Left renal cortex interstitium (tissue), 4 donors: Measurements from ENCODE around the gene UBR4. TPM values are rescaled to one million over a fixed set of nuclear protein-coding genes. Genes with fewer than 3 reads are reported as not detected.
"Not testable (repeated sequence)": the region's sequence is repeated elsewhere in the genome, so short reads cannot be mapped to it uniquely, and the experiment has no call there.

ENCODE experiments used
- DNase-seq, 4 donors: peaks; one replicate each; pipeline ENCODE4 v3.0.0-alpha.2; 2013; ENCODE audit warnings: low read depth in 4 of 4, low spot score in 2 of 4, missing footprints in 1 of 4
- polyA plus RNA-seq, 4 donors: library from polyadenylated mRNA; unstranded; fragments of 120-200 nt; gene quantifications; one replicate each; pipeline ENCODE4 v1.2.1, GENCODE V29; 2013; ENCODE audit not compliant: insufficient read length in 4 of 4

UBR4 gene
- polyA plus RNA-seq, 4 donors = 99.6 to 159 (median 126) TPM

DNA sequence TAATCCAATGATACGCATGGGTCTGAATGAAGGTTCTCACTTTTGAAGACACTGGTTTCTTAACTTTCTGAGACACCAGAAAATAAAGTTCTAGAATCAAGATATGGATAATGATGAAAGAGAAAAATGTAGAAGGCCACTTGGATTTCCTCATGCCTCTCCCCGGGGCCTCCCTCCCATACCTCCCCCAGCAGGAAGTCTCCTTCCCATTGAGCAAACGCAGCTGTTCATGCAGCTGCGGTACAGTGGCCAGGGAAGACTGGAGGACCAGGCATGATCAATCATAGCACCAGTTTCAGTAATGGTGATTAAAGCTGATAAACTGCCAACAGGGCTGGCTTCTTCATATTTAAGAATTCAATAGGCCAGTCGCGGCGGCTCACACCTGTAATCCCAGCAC lies 10.9 kb upstream of the UBR4 start:
- peak in 2 of 4 donors; percentile 11 to 32 for DNase-seq

DNA sequence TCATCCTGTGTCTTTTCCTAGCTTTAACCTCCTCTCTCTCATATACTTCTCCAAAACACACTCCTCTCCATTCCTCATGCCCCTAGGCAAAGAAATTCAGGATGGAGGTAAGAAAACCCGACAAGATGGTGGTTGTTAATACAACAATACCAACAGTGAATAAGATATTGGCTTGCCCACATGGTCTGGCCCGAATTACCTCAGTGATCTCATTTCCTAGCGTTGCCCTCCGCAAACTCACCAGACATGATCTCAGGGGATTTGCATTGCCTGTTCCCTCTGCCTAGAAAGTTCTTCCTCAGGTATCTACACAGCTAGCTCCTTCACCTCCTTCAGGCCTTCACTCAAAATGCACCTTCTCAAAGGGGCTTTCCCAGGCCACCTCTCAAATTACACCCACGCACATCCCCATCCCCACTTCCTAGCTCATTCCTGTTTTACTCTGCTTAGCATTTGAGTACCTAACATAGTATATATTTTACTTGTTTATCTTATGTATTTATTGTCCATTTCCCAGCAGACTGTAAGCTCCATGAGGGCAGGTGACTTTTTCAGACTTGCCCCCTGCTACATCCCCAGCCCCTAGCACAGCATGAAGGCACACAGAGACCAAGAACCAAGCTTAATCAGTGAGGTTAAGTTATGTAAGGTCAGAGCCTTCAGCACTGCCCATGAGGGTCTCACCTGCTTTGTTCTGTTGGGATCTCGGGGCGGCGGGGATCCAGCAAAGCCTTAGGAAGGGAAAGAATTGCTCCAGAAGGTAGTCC lies 10.2 kb upstream of the UBR4 start:
- no peak for DNase-seq

DNA sequence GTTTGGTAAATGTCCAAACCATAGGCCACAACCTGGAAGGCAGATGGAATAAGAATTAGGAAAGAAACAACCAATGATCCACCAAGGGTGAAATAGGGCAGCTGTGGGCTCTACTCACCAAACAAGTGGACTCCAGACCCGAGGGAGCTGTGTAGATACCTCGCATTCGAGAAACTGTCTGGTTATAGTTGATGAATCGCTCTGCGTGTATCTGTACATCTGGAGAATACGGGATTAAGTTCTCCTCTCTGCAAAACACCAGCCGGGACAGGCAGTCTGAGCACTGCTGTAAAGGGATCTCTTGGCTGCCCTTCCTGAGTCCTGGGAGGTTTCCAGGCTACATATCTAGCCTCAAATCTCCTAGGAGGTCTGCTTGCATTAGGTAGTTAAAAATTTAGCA lies 9.4 kb upstream of the UBR4 start:
- DNase-seq = no peak

DNA sequence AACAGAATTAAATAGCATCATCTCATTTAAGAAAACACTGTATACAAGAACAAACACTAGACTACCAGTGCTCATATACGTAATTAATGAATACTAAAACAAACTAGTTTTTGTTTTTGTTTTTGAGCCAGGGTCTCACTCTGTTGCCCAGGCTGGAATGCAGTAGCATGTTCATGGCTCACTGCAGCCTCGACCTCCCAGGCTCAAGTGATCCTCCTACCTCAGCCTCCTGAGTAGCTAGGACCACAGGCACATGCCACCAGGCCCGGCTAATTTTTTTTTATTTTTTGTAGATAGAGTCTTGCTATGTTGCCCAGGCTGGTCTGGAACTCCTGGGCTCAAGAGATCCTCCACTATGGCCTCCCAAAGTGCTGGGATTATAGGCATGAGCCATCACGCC lies 6.5 kb upstream of the UBR4 start:
- not testable (repeated sequence) for DNase-seq

DNA sequence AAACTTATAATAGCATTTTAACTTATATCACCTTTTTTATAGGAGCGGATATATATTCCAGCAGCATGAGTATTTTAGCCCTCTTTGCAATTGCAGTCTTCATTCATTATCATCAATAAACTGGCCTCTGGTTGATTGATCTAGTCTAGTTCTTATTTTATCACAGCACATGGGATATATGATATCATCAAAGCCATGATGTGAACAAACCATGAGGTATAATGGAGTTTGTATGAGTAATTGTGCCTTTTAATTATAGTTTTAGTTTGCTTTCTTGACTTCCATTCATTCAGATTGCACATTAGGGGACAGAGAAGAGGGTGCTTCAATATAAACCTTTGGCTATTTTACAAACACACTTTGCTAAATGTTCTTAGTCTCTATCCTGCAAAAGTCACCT lies 3.5 kb upstream of the UBR4 start:
- no peak for DNase-seq

DNA sequence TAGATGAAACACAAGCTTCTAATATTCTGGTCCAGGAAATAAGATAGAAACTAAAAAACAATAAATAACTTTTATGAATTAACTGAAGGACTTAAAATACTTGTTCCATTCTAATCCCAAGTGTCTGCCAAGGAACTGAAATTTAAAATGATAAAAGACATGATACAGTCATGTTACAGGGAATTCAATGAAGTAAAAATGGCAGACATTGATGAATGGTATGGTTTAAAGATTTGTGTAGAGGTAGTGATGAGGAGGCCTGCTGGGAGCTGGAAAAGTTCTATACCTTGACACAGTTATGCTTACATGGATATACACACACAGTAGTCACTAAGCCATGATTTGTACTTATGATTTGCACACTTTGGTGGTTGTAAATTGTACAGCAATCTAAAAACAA lies 2.1 kb upstream of the UBR4 start:
- DNase-seq = no peak

DNA sequence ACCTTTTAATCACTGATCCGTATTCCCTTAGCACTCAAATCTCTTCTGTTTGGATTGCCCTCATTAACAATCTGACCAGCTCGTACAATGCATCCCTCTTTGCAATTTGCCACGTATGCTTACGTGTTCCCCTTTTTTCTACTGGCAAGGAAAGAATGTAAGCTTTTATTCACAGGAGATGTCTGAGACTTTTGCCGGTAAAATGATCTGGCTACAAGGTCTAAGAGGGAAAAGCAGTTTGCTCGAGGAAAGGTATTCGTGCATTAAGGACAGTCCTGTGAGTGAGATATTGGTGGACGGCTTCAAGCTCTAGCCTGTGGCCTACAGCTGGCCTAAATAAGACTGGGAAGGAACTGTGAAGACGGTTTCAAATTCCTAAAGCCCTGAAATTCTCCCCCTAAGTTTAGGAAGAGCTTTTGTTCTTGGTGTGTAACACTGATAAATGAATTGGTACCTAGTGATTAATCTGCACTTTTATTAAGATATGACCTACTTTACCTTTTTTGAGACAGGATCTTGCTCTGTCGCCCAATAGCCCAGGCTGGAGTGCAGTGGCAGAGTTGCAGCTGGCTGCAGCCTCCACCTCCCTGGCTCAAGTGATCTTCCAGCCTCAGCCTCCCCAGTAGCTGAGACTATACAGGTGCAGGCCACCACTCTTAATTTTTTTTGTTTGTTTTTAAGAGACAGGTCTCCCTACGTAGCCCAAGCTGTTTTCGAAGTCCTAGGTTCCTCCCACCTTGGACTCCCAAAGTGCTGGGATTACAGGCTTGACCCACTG lies 895 bp upstream of the UBR4 start:
- no peak for DNase-seq

DNA sequence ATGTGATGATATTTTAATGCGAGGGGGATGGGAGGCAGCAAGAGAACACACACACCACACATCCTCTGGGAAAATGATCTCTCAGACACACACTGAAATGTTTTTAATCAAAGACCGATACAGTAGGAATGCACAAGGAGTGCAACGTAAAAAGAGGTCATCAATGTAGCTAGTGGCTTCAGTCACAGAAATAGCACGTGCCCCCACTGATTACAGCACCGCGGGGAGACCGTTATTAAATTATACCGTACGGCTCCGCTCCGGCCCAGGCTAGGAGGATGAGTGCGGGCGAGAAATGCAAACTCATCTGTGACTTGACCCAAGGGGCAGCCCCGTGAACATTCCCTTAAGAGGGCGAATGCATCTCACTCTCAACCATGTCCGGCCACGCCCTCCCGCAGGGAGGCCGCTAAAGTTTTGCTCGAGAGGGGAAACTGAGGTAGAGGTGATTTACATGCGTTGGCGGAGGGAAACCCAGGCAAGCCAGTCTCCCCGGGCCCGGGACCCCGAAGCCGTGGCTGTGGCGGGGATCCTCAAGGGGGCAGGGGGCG lies 552 bp downstream of the UBR4 start:
- DNase-seq = no peak

DNA sequence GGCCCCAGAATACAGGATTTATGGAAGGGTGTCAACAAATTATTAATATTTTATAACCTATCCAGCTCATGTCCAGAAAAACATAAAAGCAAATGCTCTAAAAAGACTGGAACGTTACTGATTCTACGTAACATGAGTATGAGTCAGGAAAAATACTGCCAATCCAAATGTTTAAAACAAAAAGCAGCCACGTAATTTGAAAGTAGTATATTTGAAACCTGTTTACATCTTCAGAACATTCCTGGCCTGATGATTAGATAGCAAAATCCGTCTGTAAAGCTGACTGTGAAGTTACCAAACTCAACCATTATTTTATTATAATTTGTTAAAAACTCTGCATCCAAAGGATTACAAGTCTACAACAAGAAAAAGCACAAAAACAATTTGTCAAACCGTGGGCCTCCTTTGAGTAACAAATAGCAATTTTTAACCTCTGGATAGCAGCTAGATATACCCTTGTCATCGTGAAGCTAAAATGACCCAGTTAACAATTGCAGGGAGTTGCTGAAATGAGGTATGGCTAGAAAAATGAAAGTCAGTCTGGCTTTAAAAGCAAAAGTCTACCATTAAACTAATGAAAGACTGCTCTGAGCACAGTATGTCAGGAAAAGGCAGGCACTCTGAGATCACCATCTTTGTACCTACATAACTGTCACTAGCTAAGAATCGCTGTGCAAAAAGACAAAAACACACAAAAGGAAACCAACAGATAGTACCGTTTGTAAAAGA lies 1.2 kb downstream of the UBR4 start:
- DNase-seq = peak in 1 of 4 donors; percentile 14

DNA sequence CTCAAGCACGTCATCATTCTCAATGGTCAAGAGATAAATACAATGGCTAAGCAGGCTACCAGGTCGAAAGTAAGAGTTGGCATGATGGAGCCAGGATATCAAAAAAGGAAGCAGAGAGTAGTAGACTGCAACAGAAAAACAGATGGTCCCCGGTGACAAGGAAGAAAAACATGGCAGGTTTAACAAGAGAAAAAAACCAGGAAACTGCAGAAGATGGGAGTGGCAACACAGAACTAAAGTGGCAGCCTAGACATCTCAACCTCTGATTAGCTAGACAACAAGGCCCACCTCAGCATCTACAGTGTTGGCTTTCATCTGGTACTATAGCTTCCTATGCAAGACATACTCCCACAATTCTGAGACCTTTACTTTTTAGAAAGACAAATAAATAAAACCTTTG lies 3.1 kb downstream of the UBR4 start:
- DNase-seq = no peak

DNA sequence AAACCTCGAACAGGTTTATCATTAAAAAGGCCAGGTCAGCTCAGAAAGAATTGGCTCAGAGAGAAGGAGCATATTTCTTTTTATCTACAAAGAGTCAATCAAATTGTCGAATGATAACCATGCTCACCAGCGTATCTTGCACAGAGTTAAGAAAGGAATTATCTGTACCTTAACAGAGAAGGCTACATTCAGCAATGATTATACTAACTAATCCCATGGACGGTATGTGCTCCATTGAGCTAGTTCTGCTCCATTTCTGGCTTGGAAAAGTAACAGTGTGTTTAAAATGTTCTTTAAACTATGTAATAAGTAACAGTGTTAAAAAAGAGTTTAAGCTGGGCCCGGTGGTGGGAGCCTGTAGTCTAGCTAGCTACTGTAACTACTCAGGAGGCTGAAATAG lies 4.2 kb downstream of the UBR4 start:
- no peak for DNase-seq

DNA sequence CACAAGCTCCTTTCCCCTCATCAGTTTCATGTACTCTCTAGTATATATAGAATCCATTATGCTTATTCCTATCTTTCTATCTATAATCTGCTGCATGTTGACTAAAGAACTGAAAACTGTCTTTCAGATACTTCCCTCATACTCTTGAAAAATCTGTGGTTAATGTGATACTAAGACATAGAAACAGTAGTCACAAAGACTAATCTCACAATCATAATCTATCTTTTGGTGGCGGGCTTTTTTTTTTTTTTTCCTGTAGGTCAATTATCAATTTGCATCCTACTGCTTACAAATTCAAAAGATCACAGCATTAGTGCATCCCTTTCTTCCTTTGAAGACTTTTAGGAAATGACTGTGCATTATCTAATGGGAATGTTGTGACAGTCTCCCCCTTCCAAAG lies 4.7 kb downstream of the UBR4 start:
- DNase-seq = no peak

DNA sequence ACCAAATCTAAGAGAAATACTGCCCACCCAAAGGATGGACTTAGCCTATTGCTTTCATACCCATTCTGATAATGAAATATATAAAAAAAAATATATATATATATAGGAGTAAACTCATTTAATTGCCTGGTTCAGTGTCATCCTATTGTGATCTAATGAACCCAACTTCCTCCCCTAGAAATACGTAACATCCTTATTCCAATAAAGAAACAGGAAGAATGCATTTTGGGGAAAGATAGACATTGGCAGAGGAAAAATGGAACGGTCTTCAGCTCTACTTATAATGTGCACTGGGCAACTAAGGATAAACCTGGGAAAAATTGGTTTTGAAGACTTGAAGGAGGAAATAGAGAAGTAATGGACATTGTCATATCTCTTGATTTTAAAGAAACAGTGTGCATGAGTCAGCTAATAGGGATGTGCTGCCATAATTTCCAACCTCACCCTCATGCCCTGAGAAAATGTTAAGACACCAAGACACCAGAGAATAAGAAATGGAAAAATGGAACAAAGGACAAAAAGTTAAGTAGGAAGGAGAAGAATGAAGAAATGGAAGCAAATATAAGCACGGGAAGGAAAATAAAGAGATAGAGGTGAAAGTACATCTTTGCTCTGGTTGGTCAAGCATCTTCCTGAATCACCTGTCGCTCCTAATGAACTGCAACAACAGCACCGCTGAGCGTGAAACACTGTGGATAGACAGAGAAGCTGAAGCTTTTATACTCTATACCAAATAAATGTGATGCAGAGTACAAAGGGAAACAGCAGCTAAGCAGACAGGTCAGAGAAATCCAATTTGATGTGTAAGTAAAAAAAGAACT lies 5.4 kb downstream of the UBR4 start:
- no peak for DNase-seq

DNA sequence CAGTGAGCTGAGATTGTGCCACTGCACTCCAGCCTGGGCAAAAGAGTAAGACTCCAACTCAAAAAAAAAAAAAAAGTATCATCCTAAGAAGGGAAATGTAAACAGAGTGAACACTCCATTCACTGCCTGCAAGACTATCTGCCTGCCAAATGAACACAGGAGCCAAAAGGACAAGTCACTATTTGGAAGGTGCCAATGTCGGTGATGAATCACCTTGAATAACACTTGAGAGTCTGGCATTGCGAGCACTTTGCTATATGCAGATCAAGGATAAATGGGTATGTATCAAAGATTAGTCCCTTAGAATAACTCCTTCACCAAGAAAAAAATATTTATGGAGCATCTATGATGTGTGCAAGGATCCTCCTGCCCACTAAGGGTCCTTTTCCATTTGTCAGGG lies 6.6 kb downstream of the UBR4 start:
- no peak for DNase-seq

DNA sequence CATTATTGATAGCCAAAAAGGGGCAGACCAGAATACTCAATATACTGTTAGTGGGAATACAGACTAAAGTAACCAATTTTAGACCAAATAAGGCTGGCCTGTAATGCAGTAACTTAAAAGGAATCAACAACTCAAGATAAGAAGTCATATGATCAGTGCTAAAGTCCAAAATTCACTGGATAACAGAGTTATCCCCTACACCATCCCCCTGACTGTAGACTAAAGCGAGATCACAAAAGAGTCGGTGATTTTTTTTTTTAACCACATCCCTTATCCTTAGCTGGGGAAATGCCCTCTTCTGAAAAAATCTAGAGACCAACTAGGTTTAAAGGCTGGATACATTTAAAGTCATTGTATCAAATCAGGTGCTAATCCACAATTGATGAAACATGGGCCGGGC lies 7.7 kb downstream of the UBR4 start:
- no peak for DNase-seq

DNA sequence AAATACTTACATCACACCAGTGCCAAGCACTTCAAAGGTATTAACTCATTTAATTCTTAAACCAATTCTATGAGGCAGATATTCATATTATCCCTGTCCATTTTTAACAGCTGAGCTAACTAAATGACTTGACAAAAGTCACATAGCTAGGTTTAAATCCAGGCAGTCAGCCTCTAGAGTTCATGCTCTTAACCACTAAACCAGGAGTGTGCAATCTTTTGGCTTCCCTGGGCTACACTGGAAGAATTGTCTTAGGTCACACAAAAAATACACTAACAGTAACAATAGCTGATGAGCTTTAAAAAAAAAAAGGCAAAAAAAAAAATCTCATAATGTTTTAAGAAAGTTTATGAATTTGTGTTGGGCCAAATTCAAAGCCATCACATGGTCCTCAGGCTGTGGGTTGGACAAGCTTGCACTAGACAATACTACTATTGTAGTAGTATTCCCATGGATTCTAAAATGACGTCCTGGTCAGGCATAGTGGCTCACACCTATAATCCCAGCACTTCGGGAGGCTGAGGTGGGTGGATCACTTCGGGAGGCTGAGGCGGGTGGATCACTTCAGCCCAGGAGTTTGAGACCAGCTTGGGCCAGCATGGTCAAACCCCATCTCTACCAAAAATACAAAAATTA lies 10.0 kb downstream of the UBR4 start:
- DNase-seq = no peak

DNA sequence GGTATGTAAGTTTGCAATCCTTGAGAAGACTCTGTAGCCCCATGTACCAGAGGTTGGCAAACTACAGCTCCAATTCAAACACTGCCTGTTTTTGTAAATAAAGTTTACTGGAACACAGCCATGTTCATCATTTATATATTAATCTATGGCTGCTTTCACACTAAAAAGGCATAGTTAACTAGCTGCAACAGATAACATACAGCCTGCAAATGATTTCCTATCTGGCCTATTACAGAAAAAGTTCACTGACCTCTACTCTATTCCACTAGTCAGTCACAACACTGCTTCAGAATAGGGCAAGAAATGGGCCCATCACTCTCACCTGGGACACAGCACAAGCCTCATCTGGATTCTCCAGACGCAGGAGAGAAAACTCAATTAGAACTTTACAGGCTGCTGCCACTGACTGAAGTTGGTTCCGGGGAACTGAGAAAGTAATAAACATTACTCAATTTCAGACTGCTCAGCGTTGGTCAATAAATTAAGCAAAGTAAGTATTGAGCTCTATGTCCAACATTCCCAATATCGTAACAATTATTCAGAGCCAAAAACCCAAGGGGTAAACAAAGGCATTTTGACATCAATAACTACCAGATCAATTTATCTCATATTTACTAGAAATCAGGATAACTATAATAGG lies 10.6 kb downstream of the UBR4 start:
- no peak for DNase-seq

DNA sequence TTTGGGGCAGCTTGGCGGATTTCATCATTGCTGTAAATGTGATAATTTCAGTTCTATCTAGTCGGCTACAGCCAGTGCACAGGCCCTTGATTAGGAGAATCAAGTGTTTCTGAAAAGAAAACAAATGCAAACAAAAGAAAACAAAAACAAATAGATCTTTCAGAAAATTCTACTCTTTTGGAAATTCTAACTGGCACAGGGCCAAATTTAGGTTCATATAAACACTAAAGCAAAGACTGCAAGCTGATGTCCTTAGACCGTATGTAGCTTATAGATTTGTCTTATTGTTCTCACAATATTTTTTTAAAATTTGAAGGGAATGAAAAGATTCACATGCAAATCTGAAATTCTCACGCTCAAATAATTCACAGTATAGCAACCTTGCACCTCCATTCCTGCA lies 11.2 kb downstream of the UBR4 start:
- DNase-seq = no peak

DNA sequence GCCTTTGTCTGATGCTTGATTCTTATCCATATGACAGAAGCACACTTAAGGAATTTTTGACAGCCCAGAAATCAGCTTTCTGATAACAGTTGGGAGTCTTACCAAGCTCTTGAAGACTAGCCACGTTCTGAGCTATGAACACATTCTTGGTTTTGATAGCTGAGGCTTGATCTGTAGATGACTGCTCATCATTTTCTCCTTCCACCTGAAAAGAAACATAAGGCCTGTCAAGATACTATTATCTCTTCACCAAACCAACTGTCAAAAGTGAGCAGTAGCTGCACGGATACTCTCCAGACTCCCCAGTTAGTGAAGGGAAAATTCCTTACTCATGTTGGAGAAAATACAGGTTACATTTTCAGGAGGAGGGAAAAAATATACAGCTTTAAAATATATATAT lies 12.2 kb downstream of the UBR4 start:
- DNase-seq = no peak
